GM19395 (cell line): Measurements from ENCODE around the gene GDNF.
"Not testable (repeated sequence)": the region's sequence is repeated elsewhere in the genome, so short reads cannot be mapped to it uniquely, and the experiment has no call there.

Experiments
- ATAC-seq: cut with Tn5 transposase; IDR thresholded peaks from one replicate; pipeline ENCODE4 v1.9.1; 2021; ENCODE audit warnings: mild to moderate bottlenecking, moderate library complexity; ENCODE audit not compliant: unreplicated experiment

GDNF gene

GRCh38 chr5:37816883-37817282 is 23.0 kb downstream of the GDNF start:
- no peak for ATAC-seq

DNA sequence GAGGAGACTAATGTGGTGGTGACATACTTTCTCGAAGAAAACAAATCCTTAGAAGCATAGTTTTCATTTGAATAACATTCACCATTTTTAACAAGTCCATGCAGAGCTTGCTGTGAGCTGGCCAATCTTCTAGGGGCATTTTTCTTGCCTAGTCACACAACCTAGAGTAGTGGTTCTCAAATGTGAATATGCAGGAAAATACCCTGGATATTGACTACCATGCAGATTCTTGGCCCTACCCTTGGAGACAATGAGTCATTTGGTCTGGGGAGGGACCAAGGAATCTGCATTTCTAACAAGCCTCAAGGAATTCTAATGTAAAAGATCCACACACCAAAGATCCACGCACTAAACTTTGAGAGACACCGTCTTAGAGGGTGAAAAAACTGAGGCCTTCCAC is 23.5 kb downstream of the GDNF start:
- no peak for ATAC-seq

- ATAC-seq: no peak
Observed at GRCh38 chr5:37815913-37816312, 23.9 kb downstream of the GDNF start.

- ATAC-seq: peak; percentile 52
Observed at GRCh38 chr5:37814699-37815098, 25.1 kb downstream of the GDNF start.

GRCh38 chr5:37812365-37812764 is 27.5 kb downstream of the GDNF start:
- no peak for ATAC-seq

- ATAC-seq: no peak
Observed at GRCh38 chr5:37811866-37812265, 28.0 kb downstream of the GDNF start.

GRCh38 chr5:37810311-37810710 is 29.5 kb downstream of the GDNF start:
- ATAC-seq: no peak

- no peak for ATAC-seq
Observed at GRCh38 chr5:37808945-37809344, 30.9 kb downstream of the GDNF start.

GRCh38 chr5:37807621-37808301 is 32.1 kb downstream of the GDNF start:
- no peak for ATAC-seq

GRCh38 chr5:37807015-37807414 is 32.8 kb downstream of the GDNF start:
- ATAC-seq: no peak

DNA sequence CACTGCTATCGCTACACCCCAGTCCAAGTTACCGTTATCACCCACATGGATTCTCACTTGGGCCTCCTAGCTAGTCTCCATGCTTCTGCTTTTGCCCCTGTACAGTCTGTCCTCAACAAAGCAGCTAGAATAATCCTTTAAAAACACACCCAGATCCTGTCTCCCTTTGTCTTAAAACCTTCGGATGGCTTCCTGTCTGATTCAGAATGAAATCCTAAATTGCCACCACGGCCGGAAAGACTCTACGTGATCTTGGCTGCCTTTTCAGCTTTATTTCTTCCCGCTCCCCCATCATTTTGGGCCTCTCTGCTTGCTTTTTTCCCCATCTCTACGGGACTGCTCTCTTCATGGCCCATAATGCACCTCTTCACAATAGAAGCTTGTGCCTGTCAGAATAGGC is 33.4 kb downstream of the GDNF start:
- ATAC-seq: no peak

- ATAC-seq: no peak
Observed at GRCh38 chr5:37806016-37806415, 33.8 kb downstream of the GDNF start.

- no peak for ATAC-seq
Observed at GRCh38 chr5:37804401-37804800, 35.4 kb downstream of the GDNF start.

DNA sequence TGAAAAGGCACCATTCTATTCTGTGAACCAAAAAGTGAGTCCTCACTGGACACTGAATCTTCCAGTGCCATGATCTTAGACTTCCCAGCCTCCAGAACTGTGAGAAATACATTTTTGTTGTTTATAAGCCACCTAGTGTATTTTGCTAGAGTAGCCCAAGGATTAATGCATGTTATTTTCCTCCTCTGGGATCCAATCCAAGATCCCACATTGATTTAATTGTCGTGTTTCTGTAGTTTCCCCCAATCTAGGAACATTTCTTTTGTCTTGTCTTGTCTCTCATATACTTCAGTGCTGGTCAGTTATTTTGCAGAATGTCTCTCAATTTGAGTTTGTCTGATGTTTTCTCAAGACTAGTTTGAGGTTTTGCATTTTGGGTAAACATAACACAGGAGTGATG is 36.4 kb downstream of the GDNF start:
- ATAC-seq: no peak

- ATAC-seq: no peak
Observed at GRCh38 chr5:37801521-37801920, 38.3 kb downstream of the GDNF start.

DNA sequence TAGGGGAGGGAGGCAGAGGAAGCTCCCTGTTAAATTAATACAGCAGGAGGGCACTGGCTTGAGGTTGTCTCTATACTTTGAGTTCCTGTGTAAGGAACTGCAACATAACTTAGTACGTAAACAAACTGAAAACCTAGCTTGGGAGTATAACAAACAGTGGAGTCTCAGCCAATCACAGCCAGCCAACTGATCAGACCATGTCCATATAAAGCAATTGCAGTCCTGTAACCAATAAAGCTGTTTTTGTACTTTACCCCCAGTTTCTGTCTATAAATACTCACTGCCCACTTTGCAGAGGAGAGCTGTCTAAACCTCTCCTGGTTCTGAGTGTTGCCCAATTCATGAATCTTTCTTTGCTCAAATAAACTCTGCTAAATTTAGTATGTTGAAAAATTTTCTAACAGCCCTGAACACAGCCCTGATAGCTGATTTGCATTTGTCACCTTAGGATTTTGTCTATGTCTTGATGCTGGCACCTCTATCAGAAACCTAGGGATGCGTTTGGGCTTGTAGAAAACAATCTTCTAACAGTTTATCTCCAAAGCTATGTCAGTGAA is 39.9 kb downstream of the GDNF start:
- ATAC-seq: no peak

DNA sequence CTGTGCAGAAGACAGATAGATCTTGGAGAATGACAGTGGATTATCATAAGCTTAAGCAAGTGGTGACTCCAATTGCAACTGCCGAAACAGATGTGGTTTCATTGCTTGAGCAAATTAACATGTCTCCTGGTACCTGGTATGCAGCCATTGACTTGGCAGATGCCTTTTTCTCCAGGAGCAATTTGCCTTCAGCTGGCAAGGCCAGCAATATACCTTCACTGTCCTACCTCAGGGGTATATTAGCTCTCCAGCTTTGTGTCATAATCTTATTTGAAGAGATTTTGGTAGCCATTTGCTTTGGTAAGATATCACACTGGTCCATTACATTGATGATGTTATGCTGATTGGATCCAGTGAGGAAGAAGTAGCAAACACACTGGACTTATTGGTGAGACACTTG is 43.4 kb downstream of the GDNF start:
- ATAC-seq: not testable (repeated sequence)

DNA sequence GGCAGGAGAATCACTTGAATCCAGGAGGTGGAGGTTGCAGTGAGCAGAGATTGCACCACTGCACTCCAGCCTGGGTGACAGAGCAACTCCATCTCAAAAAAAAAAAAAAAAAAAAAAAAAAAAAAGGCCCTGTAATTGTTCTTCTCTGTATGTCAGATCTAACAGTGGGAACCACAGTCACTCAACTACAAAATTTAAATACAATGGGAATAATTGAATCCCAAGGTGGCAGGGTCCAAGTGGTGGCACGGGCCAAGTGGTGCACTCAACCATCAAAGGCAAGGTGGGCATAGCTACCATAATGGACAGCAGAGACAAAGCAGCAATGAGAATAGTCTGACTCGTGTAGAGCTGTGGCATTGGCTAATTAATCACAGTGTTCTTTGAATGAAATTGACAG is 44.5 kb downstream of the GDNF start:
- not testable (repeated sequence) for ATAC-seq

- no peak for ATAC-seq
Observed at GRCh38 chr5:37792975-37793631, 46.7 kb downstream of the GDNF start.

DNA sequence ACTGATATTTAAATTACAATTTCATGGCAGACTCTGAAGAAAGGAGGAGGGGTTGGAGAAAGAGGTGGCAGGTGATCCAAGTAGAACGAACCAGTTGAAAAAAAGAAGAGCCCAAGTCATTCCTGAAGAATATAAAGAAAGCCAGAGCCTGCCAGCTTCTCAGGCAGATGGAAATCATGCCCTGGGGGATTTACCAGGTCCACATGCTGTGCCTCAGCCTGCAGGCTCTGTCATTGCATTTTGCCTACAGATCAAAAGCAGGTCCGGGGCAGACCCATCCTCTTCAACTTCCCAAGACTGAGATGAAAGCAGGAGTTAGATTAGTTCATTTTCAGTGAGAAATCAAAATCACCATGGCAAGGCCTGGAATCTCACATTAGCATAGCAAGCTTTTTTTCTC is 48.5 kb downstream of the GDNF start:
- no peak for ATAC-seq

- ATAC-seq: no peak
Observed at GRCh38 chr5:37789991-37790390, 49.9 kb downstream of the GDNF start.

- no peak for ATAC-seq
Observed at GRCh38 chr5:37787742-37788141, 52.1 kb downstream of the GDNF start.
